Neural progenitor cell (in vitro differentiated cells): ENCODE measurements around the gene BCL2L12. TPM values are rescaled to one million over a fixed set of nuclear protein-coding genes. Genes with fewer than 3 reads are reported as not detected.

Experiments
- DNase-seq: peaks from one replicate; pipeline ENCODE4 v3.0.0-alpha.2; 2016; ENCODE audit warnings: low spot score
- H2AFZ ChIP-seq: fragments of 200-600 bp; sonication (generic); replicated peaks from 2 replicates; pipeline ENCODE4 v1.6.1; 2016; ENCODE audit warnings: antibody characterized with exemption
- H3F3A ChIP-seq: fragments of 200-600 bp; sonication (generic); 2 replicates; pipeline ENCODE4 v1.6.1; 2016; ENCODE audit warnings: antibody characterized with exemption, low read depth
- H3K27ac ChIP-seq: fragments of 200-600 bp; sonication (generic); 2 replicates; pipeline ENCODE4 v1.5.1; 2016; ENCODE audit warnings: mild to moderate bottlenecking
- H3K27me3 ChIP-seq: fragments of 200-600 bp; sonication (generic); 2 replicates; pipeline ENCODE4 v1.6.1; 2016; ENCODE audit warnings: mild to moderate bottlenecking, moderate library complexity
- H3K36me3 ChIP-seq: fragments of 200-600 bp; sonication (generic); 2 replicates; pipeline ENCODE4 v1.5.1; 2016
- H3K4me1 ChIP-seq: fragments of 200-600 bp; sonication (generic); 2 replicates; pipeline ENCODE4 v1.6.1; 2016; ENCODE audit warnings: mixed run types
- H3K4me2 ChIP-seq: fragments of 200-600 bp; sonication (generic); 2 replicates; pipeline ENCODE4 v1.6.1; 2016
- H3K4me3 ChIP-seq: fragments of 200-600 bp; sonication (generic); 2 replicates; pipeline ENCODE4 v1.5.1; 2016
- H3K79me2 ChIP-seq: fragments of 200-600 bp; sonication (generic); 2 replicates; pipeline ENCODE4 v1.6.1; 2016; ENCODE audit warnings: low read depth
- H3K9ac ChIP-seq: fragments of 200-600 bp; sonication (generic); 2 replicates; pipeline ENCODE4 v1.6.1; 2016
- H3K9me3 ChIP-seq: fragments of 200-600 bp; sonication (generic); 2 replicates; pipeline ENCODE4 v1.5.1; 2016; ENCODE audit warnings: low read depth
- H4K20me1 ChIP-seq: fragments of 200-600 bp; sonication (generic); 2 replicates; pipeline ENCODE4 v1.6.1; 2016; ENCODE audit warnings: low read depth
- H3K27ac Mint-ChIP-seq: 3 replicates; pipeline ENCODE4 v1.8.0; 2021; ENCODE audit warnings: mixed read lengths
- H3K27me3 Mint-ChIP-seq: 2 replicates; pipeline ENCODE4 v1.8.0; 2022; ENCODE audit warnings: low read depth, mild to moderate bottlenecking, inconsistent platforms, moderate library complexity, mixed read lengths; ENCODE audit not compliant: insufficient read depth
- H3K36me3 Mint-ChIP-seq: 3 replicates; pipeline ENCODE4 v1.8.0; 2021; ENCODE audit warnings: mixed read lengths
- H3K4me1 Mint-ChIP-seq: 3 replicates; pipeline ENCODE4 v1.8.0; 2021; ENCODE audit warnings: mixed read lengths
- H3K4me3 Mint-ChIP-seq: 3 replicates; pipeline ENCODE4 v1.8.0; 2021; ENCODE audit warnings: mild to moderate bottlenecking, moderate library complexity, mixed read lengths
- H3K9me3 Mint-ChIP-seq: 3 replicates; pipeline ENCODE4 v1.8.0; 2020; ENCODE audit warnings: mixed read lengths
- EZH2 ChIP-seq: fragments of 200-600 bp; sonication (generic); IDR thresholded peaks from 2 replicates; pipeline ENCODE4 v1.6.1; 2017; ENCODE audit warnings: antibody characterized with exemption, mild to moderate bottlenecking, moderate library complexity
- EZH2phosphoT487 ChIP-seq: fragments of 200-600 bp; sonication (generic); IDR thresholded peaks from 2 replicates; pipeline ENCODE4 v1.6.1; 2017; ENCODE audit warnings: antibody characterized with exemption
- total RNA-seq: library from RNA; depleted of rRNA; stranded (reverse); fragments of >200 nt; gene quantifications from 2 replicates; pipeline ENCODE4 v1.2.3, GENCODE V29; 2015; ENCODE audit warnings: low replicate concordance
- TF ChIP-seq, protein P1 (sequence below): fragments of 200-600 bp; sonication (generic); IDR thresholded peaks from 2 replicates; pipeline ENCODE4 v1.5.1; 2017; ENCODE audit warnings: antibody characterized with exemption, mild to moderate bottlenecking

Gene BCL2L12
- total RNA-seq, 1 donor from 2014 or later, result 6.1 TPM

DNA sequence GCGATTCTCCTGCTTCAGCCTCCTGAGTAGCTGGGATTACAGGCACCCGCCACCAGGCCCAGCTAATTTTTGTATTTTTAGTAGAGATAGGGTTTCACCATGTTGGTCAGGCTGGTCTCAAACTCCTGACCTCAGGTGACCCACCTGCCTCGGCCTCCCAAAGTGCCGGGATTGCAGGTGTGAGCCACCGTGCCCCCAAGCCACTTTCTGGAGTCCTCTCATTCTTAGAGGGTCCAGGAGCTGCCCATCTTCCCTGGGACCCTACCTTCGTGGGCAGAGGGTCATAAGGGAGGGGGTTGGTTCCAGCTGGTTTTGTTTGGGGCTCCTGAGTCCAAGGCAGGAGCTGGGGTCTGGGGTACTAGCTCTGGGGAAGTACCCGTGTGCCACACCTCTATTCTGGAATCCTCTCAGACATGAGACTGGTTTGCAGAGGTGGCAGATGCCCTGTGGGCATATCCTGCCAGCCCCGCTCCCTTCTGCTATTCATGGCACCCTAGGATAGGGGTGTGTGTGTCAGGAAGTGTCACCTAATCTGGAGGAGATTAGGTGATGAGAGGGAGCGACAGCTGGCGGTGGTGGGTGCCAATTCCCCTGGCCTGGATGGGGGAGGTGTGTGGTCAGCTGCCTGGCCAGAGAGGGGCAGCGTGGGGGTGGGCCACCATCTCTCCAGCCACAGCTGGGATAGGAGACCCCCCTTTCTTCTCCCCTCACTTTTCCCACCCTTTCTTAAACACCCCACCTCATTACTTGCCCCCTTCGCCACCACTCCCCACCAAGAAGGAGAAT lies 13.4 kb downstream of the BCL2L12 start:
- Histone ChIP-seq H3K9me3 (no peaks in the 10 kb centered on the region), H3K4me3 (peak overlapping the region; percentile 38), H3K4me2 (peak overlapping the region; percentile 94), H2AFZ (no peak overlapping the region), H3F3A (peaks cover 81% of the 10 kb centered on the region), H3K27me3 (no peaks in the 10 kb centered on the region), H3K4me1 (peaks cover 23% of the 10 kb centered on the region), H3K79me2 (peaks cover 71% of the 10 kb centered on the region), H3K27ac (peak overlapping the region; percentile 41), H4K20me1 (peaks cover 58% of the 10 kb centered on the region), H3K9ac (peak overlapping the region; percentile 38), H3K36me3 (peaks cover 5% of the 10 kb centered on the region)
- Mint-ChIP-seq H3K36me3 (peaks cover 8% of the 10 kb centered on the region), H3K27ac (no peak overlapping the region), H3K9me3 (no peaks in the 10 kb centered on the region), H3K27me3 (peaks cover 6% of the 10 kb centered on the region), H3K4me1 (peaks cover 28% of the 10 kb centered on the region), H3K4me3 (peak overlapping the region; percentile 94)
- TF ChIP-seq EZH2phosphoT487 (no peak), EZH2 (no peak)
- TF ChIP-seq, protein P1, sequence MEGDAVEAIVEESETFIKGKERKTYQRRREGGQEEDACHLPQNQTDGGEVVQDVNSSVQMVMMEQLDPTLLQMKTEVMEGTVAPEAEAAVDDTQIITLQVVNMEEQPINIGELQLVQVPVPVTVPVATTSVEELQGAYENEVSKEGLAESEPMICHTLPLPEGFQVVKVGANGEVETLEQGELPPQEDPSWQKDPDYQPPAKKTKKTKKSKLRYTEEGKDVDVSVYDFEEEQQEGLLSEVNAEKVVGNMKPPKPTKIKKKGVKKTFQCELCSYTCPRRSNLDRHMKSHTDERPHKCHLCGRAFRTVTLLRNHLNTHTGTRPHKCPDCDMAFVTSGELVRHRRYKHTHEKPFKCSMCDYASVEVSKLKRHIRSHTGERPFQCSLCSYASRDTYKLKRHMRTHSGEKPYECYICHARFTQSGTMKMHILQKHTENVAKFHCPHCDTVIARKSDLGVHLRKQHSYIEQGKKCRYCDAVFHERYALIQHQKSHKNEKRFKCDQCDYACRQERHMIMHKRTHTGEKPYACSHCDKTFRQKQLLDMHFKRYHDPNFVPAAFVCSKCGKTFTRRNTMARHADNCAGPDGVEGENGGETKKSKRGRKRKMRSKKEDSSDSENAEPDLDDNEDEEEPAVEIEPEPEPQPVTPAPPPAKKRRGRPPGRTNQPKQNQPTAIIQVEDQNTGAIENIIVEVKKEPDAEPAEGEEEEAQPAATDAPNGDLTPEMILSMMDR, result no peak
- no peak for DNase-seq

DNA sequence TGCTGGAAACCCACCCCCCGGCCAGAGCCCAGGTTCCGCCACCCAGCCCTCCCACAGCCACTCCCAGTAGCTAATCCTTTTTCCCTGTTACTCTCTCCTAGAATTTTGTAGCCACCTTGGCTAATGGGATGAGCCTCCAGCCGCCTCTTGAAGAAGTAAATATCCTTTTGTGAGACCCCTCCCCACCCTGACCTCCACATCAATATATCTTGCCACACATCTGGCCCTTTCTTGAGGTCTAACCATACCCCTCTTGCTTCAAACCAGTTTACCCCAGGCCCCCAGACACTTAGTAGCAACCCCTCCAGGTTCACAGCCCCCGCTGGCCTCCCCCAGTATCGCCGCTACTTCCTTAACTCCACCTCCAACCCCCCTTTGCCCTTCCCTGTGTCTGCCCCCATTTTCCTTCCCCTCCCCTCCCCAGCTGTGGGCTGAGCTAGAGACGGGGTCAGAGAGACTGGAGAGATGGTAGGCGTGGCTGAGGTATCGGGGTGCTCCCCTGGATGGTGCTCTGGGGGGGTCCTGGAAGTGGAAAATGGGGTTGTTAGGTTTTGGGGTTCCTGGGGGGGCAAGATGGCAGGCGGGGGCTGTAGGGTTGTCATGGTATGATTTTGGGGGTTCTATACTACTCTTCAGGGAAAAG lies 14.2 kb downstream of the BCL2L12 start:
- Mint-ChIP-seq H3K9me3 (no peaks in the 10 kb centered on the region), H3K27me3 (peaks cover 4% of the 10 kb centered on the region), H3K36me3 (peaks cover 8% of the 10 kb centered on the region), H3K27ac (peak overlapping the region; percentile 90), H3K4me1 (peaks cover 28% of the 10 kb centered on the region), H3K4me3 (peak overlapping the region; percentile 81)
- H3K9me3 ChIP-seq, result no peaks in the 10 kb centered on the region
- peak overlapping the region; percentile 38 for H3K9ac ChIP-seq
- H3K4me1 ChIP-seq, result peaks cover 23% of the 10 kb centered on the region
- H4K20me1 ChIP-seq, result peaks cover 65% of the 10 kb centered on the region
- H3K4me2 ChIP-seq, result peak overlapping the region; percentile 94
- H3K79me2 ChIP-seq, result peaks cover 73% of the 10 kb centered on the region
- H3K36me3 ChIP-seq, result peaks cover 5% of the 10 kb centered on the region
- H2AFZ ChIP-seq, result no peak overlapping the region
- no peak for TF ChIP-seq EZH2
- no peak for TF ChIP-seq EZH2phosphoT487
- TF ChIP-seq, protein P1, result no peak
- H3K27me3 ChIP-seq, result no peaks in the 10 kb centered on the region
- peak; percentile 40 for DNase-seq
- H3K4me3 ChIP-seq, result peak overlapping the region; percentile 38
- H3K27ac ChIP-seq, result peak overlapping the region; percentile 41
- H3F3A ChIP-seq, result peaks cover 82% of the 10 kb centered on the region

GRCh38 chr19:49680421-49681351 lies 15.0 kb downstream of the BCL2L12 start:
- peak overlapping the region; percentile 94 for H3K4me2 ChIP-seq
- Mint-ChIP-seq H3K4me3 (peak overlapping the region; percentile 81), H3K4me1 (peaks cover 28% of the 10 kb centered on the region), H3K9me3 (no peaks in the 10 kb centered on the region), H3K27ac (peak overlapping the region; percentile 90), H3K27me3 (peaks cover 8% of the 10 kb centered on the region), H3K36me3 (peaks cover 15% of the 10 kb centered on the region)
- H3K9ac ChIP-seq, result no peak overlapping the region
- no peaks in the 10 kb centered on the region for H3K27me3 ChIP-seq
- no peak for TF ChIP-seq EZH2
- TF ChIP-seq, protein P1, result peak; percentile 99
- peak; percentile 99 for DNase-seq
- peaks cover 5% of the 10 kb centered on the region for H3K36me3 ChIP-seq
- H3K4me3 ChIP-seq, result peak overlapping the region; percentile 38
- peak overlapping the region; percentile 41 for H3K27ac ChIP-seq
- peaks cover 73% of the 10 kb centered on the region for H3K79me2 ChIP-seq
- H2AFZ ChIP-seq, result no peak overlapping the region
- H3K9me3 ChIP-seq, result no peaks in the 10 kb centered on the region
- peaks cover 23% of the 10 kb centered on the region for H3K4me1 ChIP-seq
- peaks cover 78% of the 10 kb centered on the region for H3F3A ChIP-seq
- peaks cover 73% of the 10 kb centered on the region for H4K20me1 ChIP-seq
